PFSK-1 (cell line): ENCODE data around the gene DCUN1D2.

Experiments
- POLR2AphosphoS5 ChIP-seq: IDR thresholded peaks from 2 replicates; pipeline ENCODE4 v1.6.1; 2012; ENCODE audit warnings: low read depth, mild to moderate bottlenecking, control low read depth, low read length, moderate library complexity
- REST ChIP-seq, 2 experiments: IDR thresholded peaks; 2 replicates each; pipeline versions ENCODE4 v1.6.1 to v1.8.0; 2011 to 2012; ENCODE audit warnings: low read depth in 2 of 2, low read length in 2 of 2, control low read depth in 1 of 2, inconsistent platforms in 1 of 2, mild to moderate bottlenecking in 1 of 2, moderate library complexity in 1 of 2; ENCODE audit not compliant: insufficient read depth in 1 of 2
- SIN3A ChIP-seq: IDR thresholded peaks from 2 replicates; pipeline ENCODE4 v1.6.1; 2012; ENCODE audit warnings: mild to moderate bottlenecking, low read length, moderate library complexity, borderline replicate concordance; ENCODE audit not compliant: insufficient read depth

GRCh38 chr13:113511361-113511760 lies 20.9 kb upstream of the DCUN1D2 start:
- no peak for TF ChIP-seq SIN3A
- no peak for TF ChIP-seq POLR2AphosphoS5
- TF ChIP-seq REST (IDR thresholded peaks at IDR 0.05; ENCODE audit: insufficient read depth in 1 of 2, low read depth in 2 of 2, low read length in 2 of 2) = no peak
